HG03354 (cell line): ENCODE results near the gene INMT.

Source experiments
- ATAC-seq: cut with Tn5 transposase; IDR thresholded peaks from one replicate; pipeline ENCODE4 v1.9.1; 2021; ENCODE audit warnings: mild to moderate bottlenecking; ENCODE audit not compliant: unreplicated experiment, poor library complexity, severe bottlenecking

Gene INMT

DNA sequence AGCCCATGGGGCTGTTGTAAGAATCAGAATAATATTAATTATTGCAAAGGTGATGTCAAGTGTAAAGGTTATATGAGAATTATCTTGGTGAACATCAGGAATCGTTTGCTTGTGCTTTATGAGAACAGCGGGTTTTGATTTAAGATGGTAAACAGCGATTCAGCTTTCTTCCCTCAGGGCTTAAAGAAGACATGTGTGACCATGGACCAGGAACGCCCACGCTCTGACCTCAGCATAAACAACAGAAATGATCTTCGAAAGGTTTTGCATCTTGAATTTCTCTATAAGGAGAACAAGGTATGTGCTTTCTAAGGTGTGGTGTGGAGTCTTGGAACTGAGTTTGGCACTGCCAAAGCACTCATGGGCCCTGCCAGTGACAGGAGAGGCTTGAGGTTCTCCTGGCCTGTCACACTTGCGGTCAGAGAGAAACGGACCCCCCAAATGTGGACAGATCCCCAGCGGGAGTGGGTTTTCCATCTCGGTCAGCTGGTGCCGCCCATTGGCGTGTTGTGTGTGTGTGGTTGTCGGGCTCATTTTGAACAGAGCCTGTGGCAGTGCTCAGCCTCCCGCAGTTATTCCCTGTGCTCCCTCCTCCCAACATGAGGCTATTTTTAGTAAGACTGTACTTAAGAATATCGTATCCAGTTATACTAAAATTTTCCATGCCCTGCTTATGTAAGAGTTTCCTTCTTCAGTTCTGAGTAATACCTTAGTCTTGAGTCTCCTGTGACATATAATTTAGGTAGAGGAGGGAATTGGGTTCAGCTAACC, 26.5 kb downstream of the INMT start:
- no peak for ATAC-seq

DNA sequence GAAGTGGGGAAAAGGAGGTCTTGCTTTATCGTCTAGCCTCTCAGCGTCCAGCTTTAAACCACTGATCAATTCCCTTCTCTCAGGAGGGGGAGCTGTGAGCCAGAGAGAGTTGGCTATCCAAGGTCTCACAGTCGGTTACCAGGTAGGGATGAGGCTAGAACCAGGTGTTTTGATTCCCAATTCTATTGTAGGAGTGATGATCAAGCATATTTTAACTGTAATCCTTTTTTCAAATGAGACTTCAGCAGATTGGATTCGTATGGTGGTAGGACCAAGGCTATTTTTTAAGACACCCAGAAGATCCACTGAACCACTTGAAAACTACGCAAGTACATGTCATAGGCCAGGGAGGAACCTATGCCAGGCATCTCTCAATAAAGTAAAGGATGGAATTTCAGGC, 27.6 kb downstream of the INMT start:
- no peak for ATAC-seq

DNA sequence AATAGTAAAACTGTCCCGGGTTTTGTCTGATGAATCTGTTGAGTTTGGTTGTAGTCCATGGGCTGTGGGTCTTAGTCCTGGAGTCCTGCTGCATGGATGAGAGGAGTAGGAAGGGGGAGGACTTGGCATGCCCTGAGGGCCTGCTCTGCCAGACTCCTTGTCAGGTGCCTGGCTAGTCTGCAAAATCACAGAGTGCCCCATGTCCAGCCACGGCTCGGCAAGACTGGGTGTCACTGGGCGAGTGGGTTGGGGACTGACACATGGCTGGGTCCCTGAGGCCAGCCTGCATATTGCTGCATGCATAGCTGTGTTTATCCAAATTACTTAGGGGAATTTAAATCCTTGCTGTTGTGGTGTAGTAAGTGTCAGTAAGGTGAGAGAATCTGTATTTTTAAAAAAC, 29.0 kb downstream of the INMT start:
- ATAC-seq = no peak

DNA sequence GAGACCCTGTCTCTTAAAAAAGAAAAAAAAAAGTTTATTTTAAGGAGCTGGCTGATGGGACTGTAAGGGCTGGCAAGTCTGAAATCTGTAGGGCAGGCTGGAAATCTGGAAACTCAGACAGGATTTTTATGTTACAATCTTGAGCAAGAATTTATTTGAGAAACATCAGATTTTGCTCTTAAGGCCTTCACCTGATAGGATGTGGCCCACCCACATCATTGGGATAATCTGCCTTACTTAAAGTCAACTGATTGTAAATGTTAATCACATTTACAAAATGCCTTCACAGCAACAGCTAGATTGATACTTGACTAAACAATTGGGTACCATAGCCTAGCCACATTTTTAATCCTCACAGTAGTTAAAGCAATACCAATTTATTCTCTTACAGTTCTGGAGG, 30.8 kb downstream of the INMT start:
- ATAC-seq = no peak

DNA sequence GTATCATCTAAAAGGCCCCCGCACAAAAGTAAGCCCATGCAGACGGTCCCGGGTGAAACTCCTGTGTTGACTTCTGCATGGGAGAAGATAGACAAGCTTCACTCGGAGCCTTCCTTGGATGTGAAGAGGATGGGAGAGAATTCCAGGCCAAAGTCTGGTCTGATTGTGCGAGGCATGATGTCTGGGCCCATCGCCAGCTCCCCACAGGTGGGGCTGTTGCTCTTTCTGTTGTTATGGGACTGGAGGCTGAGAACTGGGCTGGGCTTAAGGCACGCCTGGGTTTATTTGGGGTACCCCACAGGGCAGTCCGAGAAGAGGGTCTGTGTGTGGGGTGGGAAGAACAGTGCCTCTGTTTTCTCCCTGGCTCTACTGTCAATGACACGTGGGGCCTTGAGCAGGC, 33.9 kb downstream of the INMT start:
- ATAC-seq = no peak

DNA sequence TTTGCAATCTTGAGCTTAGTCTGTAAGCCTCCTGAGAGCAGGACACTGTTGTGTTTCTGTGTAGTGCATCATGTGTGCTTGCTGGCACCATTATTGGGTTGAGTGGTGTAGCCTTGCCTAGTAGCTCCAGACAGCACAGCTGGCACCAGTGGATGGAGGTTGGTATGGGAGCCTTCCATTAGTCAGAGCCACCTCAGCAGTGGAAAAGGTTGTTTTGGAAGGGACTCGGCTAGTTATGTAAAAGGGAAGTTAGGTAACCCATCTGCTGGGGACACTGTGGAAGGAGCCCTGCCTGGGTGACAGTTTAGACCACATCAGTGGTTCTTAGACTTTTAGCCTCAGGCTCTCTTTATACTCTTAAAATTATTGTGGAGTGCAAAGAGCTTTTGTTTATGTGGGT, 35.6 kb downstream of the INMT start:
- ATAC-seq = no peak

DNA sequence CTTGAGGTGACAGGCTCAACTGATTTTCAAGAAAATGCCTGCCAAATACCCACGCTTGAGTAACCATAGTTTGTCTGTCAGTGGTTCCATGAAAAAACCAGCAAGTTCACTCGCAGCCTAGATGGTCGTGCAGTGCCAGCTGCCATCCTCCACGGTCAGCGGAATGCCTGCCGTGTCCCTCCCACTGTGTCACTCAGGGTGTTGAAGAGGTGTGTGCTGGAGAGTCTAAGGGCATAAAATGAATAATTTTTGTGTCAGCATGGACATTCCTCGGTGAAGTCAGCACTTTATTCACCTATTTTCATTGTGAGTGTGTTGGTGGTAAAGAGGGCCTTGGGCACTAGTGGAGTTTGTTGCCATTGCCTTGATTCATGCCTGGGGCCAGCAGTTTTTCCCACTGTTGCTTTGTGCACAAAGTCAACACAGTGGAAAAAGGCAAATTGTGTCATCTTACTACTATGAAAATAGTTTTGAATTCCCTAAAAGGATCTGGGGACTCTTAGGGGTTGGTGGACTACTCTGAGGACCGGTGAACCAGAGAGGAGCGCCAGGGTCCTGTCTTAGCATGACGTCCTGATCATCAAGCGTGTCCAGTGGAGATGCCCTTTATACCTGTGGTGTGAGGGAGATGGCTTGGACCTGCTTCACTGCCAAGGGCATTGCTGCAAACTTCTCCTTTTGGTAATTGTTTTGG, 36.9 kb downstream of the INMT start:
- no peak for ATAC-seq

DNA sequence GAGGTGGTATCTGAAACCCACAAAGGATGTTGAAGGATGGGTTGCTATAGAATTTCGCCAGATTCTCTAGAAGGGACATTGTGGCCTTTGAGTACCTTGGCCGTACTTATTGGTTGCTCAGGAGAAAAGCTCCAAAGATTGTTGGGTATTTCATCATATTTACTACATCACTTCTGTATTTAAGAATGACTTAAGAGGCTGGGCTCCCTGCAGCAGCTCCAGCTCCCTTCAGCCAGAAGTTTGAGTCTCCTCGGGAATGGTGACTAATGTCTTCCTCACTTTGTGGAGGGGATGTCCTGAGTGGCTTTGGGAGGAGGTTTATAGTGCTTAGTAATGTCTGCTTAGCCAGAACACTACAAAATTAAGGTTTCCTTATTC, 37.4 kb downstream of the INMT start:
- no peak for ATAC-seq

DNA sequence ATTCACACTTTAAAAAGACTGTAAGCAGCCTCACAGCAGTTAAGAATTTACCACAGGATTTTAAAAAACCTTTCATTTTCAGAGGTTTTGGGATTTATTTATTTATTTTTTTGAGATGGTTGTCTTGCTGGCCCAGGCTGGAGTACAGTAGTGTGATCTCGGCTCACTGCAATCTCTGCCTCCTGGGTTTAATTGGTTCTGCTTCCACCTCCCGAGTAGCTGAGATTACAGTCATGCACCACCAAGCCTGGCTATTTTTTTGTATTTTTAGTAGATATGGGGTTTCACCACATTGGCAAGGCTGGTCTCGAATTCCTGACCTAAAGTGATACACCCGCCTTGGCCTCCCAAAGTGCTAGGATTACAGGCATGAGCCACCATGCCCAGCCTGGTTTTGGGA, 38.4 kb downstream of the INMT start:
- ATAC-seq = no peak

DNA sequence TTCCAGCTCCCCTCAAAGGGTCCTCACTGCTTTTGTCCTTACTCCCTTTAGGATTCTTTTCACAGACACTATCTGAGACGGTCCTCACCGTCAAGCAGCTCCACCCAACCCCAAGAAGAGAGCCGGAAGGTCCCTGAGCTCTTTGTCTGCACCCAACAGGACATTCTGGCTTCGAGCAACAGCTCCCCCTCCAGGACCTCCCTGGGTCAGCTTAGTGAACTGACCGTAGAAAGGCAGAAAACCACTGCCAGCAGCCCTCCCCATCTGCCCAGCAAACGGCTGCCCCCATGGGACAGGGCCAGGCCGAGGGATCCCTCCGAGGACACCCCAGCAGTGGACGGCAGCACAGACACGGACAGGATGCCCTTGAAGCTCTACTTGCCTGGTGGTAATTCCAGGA, 39.2 kb downstream of the INMT start:
- ATAC-seq = no peak

DNA sequence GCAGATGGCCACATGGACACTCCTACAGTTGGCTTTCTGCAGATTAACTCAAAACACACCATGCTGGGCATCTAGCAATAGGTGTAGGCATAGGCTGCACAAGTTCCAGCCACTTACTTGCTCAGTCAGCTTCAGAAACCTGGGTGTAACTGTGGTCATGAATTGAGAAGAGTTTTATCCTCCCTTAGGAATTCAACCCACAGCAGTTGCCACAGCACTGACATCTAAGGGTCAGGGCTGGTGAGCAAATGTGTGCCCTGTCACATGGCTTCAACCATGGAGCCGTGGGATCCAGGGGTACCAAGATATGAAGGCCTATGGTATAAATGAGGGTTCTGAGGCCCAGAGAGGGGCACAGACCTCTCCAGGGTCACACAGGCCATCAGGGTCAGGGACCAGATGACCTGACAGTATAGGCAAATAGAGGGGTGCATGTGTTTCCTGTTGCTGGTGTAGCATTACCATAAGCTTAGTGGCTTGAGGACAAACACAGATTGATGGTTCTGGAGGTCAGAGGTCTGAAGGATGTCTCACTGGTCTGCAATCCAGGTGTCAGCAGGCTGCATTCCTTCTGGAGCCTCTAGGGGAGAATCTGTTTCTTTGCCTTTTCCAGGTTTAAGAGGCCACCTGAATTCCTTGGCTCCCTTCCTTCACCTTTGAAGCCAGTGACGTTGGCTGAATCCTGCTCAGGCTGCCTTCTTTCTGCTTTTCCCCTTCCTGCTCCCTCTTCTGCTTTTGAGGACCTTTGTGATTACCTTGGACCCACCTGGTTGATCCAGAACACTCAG, 43.4 kb downstream of the INMT start:
- peak; percentile 14 for ATAC-seq

DNA sequence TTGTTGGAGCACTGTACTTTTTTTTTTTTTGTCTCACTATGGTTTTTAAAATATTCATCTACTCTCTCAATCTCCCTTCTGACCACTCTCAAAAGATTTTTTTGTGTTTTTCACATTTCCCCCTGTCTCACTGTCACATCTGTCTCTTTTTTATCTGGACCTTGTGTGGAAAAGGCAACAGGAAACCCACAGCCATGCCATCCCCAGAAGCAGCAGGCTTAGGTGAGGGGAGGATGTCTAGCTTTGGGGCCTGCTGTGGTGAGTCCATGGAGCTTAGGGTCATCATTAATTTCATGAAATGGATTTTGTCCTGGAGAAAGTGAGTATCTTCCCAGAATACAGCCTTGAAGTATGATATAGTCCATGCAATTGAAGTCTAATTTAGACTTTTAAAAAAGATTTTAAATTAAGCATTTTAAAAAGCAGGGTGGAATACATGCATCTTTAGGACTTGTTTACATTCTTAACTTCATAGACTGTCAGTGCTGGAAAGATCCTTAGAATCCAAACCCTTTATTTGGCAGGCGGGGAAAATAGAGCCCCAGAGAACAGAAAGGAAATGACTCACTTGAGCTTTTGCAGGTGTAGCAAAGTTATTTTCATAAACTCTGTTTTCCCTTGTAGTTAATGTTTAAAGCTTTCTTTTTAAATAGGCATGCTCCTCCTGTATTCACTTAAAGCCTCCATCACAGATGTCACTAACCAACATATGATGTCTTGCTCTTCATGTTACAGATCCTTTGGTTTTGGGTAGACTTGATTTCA, 44.4 kb downstream of the INMT start:
- no peak for ATAC-seq

DNA sequence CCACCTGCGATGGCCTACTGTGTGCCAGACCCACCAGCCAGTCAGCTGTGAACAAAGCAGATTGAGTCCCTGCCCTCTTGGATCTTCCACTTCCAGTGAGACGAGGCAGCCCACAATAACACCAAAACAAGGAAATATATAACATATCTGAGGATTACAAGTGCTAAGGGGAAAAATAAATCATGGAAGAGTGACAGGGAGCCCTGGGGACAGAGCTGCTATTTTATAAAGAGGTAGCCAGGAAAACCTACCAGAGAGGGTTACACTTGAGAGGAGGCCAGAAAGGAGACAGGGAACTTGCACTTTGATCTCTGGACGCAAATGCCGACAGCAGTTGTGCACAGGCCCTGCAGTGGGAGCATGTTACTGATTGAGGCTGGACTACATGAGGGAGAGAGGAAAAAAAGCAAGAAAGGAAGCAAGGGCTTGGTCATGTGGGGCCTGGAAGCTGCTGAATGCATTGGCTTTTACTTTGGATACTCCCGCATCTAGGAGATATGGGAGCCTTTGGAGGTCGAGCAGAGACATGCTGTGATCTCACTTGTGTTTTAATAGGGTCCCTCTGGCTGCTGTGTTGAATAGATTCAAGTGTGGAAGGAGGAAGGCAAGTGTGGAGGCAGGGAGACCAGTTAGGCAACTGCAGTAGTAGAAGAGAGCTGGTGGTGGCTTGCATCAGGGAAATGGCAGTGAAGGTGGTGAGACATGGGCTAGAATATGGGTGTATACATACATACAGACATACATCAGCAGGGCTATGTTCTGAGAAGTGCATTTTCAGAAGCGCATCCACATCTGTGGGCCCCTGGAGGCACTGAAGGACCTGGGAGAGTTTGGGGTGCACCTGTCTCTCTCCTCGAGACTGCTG, 45.5 kb downstream of the INMT start:
- ATAC-seq = no peak

DNA sequence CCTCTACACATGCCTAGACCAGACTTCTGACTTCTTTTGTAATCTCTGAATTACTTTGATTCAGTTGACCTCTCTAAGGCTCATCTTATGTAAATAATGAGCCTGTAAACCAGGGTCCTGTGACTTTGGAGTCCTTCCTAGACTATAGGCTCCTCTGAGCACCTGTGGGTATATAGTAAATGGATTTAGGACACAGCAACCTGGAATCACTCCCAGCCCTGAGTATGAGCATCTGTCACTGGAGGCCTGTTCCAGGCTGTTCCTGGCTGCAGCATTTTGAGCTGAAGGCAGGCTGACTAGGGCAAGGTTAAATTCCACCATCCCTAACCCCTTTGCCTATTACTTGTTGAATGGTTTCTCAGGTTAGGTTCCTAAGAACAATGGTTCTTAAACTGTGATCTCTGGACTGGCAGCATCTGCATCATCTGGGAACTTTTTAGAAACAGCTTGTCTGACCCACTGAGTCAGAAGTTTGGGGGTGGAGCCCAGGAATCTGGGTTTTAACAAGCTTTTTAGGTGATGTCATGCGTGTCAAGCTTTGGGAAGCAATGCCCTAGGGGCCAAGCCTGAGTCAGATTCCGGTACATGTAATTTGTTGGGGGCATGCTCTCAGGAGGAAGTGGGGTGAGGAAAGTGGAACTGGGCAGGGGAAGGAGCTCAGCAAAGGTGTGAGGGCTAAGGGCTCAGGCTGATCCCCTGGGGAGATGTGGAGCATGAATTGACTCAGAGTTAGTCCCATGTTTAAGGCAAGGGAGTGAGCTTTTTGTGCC, 47.5 kb downstream of the INMT start:
- ATAC-seq = peak; percentile 83

DNA sequence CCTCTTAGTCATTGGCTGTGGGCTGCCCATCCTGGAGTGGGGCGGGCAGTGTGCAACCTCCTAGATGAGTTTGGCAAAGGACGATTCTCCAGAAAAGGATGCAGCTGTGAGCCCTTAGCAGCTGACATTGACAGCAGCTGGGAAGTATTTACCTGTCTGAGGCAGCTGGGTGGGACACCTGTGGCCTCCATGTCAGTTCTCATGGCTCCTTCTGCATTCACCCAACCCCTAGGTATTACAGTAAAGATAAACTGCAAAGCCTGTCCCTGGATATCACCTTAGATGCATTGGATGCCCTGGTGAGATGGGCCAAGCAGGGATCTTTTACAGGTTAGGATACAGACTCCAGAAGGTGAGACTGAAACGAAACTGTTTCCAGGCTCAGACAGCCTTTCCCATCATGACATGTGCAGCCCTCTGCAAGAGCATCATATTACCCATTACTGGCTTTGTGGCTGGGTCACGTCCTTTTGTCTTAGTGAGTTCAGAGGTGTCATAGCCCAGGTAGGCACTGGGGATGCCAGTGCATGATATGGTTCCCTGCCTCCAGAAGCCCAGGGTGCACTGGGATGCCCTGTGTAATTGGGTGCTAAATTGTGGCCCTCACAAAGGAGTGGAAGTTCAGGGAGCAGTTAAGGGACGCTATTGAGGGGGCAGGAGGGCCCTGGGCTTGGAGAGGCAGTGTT, 48.2 kb downstream of the INMT start:
- no peak for ATAC-seq

DNA sequence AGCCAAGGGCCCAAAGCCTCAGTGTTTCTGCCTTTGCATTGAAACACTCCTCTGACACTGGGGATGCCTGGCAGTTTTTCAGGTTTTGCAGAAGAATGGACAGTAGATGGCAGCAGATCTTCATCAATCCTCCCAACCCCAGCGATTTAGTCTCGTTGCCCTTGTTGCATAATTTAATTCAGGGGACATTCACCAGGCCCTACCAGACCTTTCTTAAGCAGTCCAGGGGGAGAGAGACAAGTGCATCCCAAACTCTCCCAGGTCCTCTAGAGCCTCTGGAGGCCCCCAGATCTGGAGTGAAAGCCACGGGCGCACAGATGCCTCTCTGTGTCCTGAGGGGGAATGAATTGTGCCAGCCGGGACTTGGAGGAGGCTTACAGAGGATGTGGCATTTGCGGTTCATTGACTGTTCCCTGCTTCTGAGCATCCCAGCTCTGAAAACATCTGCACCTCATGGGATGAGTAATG, 48.9 kb downstream of the INMT start:
- ATAC-seq = peak; percentile 45

DNA sequence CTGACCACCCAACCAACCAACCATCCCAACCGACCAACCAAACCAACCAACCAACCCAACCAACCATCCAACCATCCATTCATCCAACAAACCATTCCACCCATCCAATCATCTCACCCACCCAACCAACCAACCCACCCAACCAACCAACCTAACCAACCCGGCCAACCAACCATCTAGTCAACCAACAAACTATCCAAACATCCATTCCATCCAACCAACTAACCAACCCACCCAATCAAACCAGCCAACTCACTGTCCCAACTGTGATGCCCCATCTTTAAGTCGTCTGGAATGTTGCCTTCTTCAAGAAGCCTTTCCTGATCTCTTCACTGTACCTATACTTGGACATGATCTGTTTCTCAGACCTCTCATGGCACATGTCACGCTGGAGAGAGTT, 50.9 kb downstream of the INMT start:
- ATAC-seq = no peak
